Activated CD8-positive, alpha-beta memory T cell treated with anti-CD3 and anti-CD28 coated beads for 36 hours (primary cell): ENCODE results near the gene DENND5B. TPM values are rescaled to one million over a fixed set of nuclear protein-coding genes. Genes with fewer than 3 reads are reported as not detected.
"Not testable (repeated sequence)": the region's sequence is repeated elsewhere in the genome, so short reads cannot be mapped to it uniquely, and the experiment has no call there.

Source experiments
- CTCF ChIA-PET: fragments of 350-600 bp; sonication (Branson Sonifier 250); formaldehyde crosslinking; loops from one replicate; lab custom pipeline; 2021; ENCODE audit warnings: antibody characterized with exemption; lab: Charles Lee
- POLR2A ChIA-PET: fragments of 350-600 bp; sonication (Branson Sonifier 250); formaldehyde crosslinking; loops from one replicate; lab custom pipeline; 2021; ENCODE audit warnings: antibody characterized with exemption; lab: Charles Lee
- total RNA-seq, 2 experiments: library from RNA; stranded (reverse); gene quantifications; one replicate each; pipeline ENCODE4 v1.2.3, GENCODE V29; 2021

The DENND5B gene
- total RNA-seq, 2 experiments from 2014 or later: 0.13 TPM; not detected in 1

DNA sequence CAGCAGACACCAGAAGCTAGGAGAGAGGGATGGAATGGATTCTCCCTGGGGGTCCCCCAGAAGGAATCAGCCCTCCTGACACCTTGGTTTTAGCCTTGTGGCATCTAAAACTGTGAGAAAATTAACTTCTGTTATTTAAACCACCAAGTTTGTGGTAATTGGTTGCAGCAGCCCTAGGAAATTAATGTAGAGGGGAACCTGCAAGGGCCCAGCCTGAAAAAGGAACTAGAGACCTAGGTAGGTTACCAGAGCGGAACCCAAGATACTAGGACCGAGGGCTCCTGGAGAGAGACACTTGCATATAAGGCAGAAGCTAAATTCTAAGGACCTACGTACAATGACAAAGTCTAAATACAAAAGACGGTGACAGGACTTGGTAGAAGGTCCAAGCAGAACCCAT, 8.1 kb upstream of the DENND5B start:
- POLR2A ChIA-PET: no interaction called here
- CTCF ChIA-PET: no interaction called here

DNA sequence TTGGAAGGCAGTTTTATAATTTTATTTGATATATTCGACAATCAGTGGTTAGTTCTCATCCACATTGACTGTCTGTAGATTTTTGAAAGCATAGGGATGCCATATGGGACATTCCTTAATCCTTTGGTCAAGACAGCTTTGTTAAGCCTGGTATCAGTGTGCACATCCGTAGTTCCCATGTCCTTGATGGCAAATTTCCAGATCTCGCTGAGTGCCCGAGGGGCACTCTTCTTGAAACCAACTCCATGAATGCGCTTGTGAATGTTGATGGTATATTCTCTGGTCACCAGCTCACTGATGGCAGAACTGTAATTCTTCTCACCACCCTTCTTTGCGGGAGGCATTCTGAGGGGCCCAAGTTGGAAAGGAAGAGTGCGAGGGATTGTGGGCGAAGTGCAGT, 6.1 kb upstream of the DENND5B start:
- ChIA-PET POLR2A (no interaction called here), CTCF (interaction anchor here (1.0 kb wide), 1 partner anchor 194 kb away, joined by 3 read pairs; no protein-coding TSS in a partner anchor)

- ChIA-PET POLR2A (no interaction called here), CTCF (interaction anchor here (0.6 kb wide), 1 partner anchor 848 kb away, joined by 5 read pairs; no protein-coding TSS in a partner anchor)
Observed at GRCh38 chr12:31594681-31595080, 3.7 kb upstream of the DENND5B start.

GRCh38 chr12:31591380-31591901, 505 bp upstream of the DENND5B start:
- CTCF ChIA-PET: no interaction called here
- POLR2A ChIA-PET: no interaction called here

DNA sequence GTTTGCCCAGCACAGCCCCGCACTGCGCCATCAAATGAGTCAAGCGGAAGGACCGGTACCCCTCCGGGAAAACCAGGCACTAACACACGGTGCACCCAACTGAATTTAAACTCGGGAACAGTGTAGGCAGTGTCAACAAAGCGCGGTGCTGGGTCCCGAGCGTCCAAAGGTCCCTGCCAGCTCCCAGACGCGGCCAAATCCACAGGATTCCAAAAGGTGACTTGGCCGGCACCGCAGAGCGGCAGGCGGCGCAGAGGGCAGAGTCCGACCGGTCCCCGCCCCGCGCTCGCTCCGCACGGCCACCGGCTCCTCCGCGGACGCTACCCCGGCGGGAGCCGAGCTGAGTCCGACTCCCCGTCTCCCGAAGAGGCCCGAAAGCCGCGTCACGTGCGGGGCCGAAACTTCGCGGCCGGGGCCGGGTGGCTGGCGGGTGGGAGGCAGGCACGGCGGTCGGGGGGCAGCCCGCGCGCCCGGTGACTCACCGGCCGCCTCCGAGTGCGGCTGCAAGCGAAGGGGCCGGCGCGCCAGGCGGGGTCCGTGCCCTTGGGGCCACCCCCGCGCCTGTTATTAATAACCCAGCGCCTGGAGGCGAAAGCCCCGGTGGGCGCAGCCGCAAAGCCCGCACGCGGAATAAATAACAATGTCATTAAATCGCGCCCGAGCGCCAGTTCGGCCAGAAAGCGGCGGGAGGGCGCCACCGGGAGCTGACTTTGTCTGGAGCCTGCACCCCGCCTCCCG, 863 bp downstream of the DENND5B start:
- POLR2A ChIA-PET: no interaction called here
- CTCF ChIA-PET: interaction anchor here (0.6 to 0.8 kb wide), 2 partner anchors 11 to 187 kb away, joined by 3 to 4 read pairs; no protein-coding TSS in a partner anchor

DNA sequence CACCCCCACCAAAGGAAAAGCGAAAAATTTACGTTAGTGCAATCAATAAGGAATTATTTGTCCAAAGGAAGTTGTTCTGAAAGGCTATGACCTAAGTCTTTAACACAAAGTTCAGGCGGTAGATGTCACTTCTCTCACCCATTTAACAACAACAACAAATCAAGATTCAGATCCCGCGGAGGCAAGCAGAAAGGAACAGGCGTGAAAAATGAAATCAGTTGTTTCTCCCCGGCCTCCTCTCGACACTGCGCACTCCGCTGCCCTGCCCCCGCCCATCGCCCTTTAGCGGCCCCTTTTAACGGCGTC, 1.4 kb downstream of the DENND5B start:
- ChIA-PET POLR2A (no interaction called here), CTCF (no interaction called here)

DNA sequence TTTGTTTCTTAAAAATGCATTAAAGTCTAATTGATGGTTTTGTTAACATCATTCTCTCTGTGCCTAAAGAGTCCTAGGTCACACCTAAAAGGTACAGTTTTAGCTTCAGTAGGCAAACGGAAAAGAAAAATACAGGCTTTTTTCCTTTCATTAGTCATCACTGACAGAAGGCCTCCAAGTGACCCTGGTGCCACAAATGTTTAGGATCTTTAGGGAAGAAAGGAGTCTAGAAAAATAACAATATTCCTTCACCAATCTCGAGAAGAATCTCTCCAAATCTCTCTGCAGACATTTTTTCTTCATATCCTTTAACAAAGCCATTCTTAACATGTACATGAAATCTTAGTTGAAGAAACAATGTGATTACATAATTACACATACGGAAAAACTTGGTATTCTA, 2.0 kb downstream of the DENND5B start:
- CTCF ChIA-PET: no interaction called here
- POLR2A ChIA-PET: no interaction called here

GRCh38 chr12:31586728-31587127, 4.2 kb downstream of the DENND5B start:
- POLR2A ChIA-PET: no interaction called here
- CTCF ChIA-PET: no interaction called here

DNA sequence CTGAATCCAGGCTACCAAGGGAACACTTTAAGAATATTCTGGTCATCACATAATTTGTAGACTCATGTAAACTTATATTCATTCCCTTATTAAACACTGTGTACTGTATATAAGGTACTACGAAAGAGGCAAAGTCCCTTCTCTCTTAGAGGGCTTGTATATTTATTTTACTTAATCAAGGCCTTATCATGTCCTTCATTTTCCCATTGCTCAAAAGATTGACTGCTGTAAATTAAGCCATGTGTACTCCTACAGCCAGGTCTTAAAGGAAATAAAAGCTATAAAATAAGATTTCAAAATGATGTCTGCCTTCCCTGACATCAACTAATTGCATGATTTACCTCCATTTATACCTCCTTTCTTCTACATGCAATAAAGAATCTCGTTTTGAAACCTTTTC, 5.0 kb downstream of the DENND5B start:
- POLR2A ChIA-PET: no interaction called here
- CTCF ChIA-PET: no interaction called here

DNA sequence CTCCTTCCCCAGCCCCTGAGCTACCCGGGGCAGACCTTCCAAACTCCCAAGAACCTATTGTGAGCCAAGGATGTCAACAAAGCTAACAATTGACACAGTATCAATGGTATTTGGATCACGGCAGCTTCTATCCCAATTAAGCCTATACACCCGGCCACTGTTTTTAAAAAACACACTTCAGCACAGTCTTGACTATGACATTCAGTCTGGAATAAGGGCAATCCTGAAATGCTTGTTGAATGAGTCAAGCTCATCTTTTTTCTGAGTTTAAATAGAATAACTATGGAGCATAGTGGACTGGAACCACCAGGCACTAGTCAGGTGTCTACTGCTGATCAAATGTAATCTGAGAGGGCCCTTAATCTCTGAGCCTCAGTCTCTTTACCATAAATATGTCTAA, 5.7 kb downstream of the DENND5B start:
- CTCF ChIA-PET: no interaction called here
- POLR2A ChIA-PET: no interaction called here

DNA sequence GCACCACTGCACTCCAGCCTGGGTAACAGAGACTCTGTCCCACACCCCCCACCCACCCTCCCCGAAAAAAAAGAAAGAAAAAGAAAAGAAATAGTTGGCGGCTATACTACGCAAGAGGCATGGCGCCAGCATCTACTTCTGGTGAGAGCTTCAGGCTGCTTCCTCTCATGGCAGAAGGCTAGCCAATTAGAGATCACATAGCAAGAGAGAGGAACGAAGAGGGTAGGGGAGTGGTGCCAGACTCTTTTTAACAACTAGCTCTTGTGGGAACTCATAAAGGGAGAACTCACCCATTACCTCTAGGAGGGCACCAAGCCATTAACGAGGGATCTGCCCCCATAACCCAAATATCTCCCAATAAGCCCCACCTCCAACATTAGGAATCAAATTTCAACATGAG, 6.2 kb downstream of the DENND5B start:
- CTCF ChIA-PET: no interaction called here

GRCh38 chr12:31583878-31584277, 7.1 kb downstream of the DENND5B start:
- ChIA-PET CTCF (no interaction called here), POLR2A (no interaction called here)

More for the DNA sequence above, 6.2 kb downstream of the DENND5B start:
- POLR2A ChIA-PET: no interaction called here

GRCh38 chr12:31582155-31582554, 8.8 kb downstream of the DENND5B start:
- CTCF ChIA-PET: no interaction called here

DNA sequence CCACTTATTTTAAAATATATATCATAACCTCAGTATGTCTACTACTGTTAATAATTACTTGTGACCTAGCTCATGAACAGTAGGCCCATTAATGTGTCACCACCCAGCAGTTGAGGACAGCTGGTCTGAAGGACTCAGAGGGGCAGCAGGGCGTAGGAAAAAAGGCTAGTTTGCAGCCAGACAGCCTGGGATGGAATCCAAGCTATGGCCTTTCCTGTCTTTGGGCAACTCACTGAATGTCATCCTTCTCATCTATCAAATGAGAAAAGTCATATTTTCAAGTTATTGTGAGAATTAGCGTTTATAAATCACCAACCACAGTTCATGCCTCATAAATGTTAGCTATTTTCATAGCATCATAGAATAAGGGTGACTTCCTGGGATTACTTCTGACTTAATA, 12.3 kb downstream of the DENND5B start:
- ChIA-PET POLR2A (no interaction called here), CTCF (no interaction called here)

More at GRCh38 chr12:31582155-31582554, 8.8 kb downstream of the DENND5B start:
- POLR2A ChIA-PET: no interaction called here

- ChIA-PET CTCF (no interaction called here), POLR2A (no interaction called here)
Observed at GRCh38 chr12:31574803-31575575, 15.9 kb downstream of the DENND5B start.

DNA sequence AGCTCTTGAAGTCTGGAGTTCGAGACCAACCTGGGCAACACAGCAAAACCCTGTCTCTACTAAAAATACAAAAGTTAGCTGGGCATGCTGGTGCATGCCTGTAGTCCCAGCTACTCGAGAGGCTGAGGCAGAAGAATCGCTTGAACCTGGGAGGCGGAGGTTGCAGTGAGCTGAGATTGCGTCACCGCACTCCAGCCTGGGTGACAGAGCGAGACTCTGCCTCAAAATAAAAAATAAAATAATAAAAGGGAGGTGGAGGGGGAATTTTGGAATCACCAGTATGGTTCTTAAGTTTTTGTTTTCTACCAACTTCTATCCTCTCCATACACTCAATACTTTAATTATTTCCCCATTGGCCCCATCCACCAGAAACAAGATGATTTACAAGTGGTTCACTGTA, 16.6 kb downstream of the DENND5B start:
- POLR2A ChIA-PET: not testable (repeated sequence)

DNA sequence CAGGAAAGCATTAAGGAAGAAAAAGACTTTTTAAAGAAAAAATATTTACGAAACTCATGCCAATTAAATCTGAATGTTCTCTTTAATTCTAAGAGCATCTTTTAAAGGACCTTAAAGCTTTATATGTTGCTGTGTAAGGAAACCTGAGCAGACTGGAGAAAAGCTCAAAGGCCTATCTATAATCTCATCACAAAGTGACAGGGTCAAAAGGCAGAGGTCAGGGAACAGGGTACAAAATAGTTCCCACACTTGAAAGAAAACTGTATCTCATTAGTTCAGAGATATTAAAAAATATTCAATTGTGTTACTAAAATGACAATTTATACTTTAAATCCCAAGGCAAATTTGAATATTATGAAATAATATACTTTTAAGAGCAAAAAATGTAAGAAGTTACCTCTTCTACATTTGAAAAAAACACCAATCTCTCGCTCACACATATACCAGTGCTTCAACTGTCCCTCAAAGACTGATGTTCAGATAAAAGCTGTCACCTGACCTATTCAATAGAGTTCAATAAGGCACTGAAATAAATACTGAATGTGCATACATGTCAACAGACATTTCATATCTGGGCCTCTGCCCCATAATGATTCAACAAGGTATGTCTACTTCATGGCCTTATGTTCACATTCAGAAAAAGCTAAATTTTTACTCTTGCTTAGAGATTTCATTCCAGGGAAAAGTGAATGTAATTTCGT, 17.9 kb downstream of the DENND5B start:
- ChIA-PET POLR2A (no interaction called here), CTCF (no interaction called here)

More for the DNA sequence above, 16.6 kb downstream of the DENND5B start:
- CTCF ChIA-PET: interaction anchor here (0.6 kb wide), 1 partner anchor 46 kb away, joined by 3 read pairs; no protein-coding TSS in a partner anchor

DNA sequence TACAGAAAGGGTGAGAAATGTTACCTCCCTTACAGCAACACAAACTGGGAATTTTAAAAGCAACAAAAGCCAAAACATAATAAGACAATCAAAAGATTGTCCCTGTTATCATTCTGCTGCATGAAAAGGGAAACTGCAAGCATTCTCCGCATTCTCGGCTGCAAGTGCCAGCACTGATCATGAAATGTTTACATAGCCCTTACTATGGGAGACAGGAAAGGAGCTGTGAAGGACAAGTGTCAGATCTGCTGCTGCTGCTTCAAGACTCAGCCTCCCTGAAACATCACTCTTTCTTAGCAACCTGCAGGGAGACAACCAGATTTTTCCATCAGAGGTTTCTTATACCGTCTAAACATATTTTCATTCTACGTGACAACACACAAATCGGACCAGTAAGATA, 20.1 kb downstream of the DENND5B start:
- ChIA-PET POLR2A (no interaction called here), CTCF (no interaction called here)

- POLR2A ChIA-PET, CTCF ChIA-PET: not testable (repeated sequence)
Observed at GRCh38 chr12:31569517-31569916, 21.4 kb downstream of the DENND5B start.

DNA sequence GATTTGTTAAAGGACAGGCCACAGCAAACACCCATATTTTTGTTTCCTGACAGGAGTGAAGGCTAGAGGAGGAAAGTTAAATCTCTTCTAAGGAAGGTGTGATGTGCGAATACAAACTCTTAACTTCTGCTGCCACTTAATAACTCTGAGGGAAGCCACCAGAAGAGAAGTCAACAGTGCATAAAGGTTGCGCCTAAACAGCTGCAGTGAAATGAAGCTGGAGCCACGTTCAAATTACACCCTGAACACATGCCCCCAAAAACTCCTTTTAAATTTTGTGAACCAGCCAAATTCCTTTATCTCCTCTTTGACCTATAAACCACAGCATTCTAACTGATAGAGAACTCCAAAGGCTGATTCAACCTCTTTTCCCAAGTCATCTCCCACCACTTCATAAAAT, 22.4 kb downstream of the DENND5B start:
- ChIA-PET POLR2A (no interaction called here), CTCF (no interaction called here)
